ENCODE data around the gene GCSH.

DNA sequence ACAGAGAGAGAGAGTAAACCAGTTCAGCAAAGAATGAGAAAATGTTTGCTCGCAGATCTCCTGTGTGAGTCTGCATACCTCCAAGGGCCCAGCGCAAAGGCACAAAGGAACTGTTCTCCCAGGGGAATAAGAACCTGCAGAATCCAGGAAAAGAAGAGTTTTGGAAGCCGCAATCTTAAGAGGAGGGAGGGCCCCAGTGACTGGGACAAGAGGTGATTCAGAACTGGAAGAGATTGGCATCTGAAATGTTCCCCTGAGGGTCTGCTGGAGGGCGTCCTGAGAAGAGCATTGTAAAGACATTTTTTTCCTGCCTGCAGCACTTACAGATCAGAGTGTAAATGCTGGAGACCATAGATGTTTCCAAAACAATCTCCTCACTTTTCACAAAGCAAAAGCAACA lies 54.5 kb downstream of the GCSH start:
- TF ChIP-seq POLR2AphosphoS5 (IDR thresholded peaks at IDR 0.05; ENCODE audit: low read length) (no peak), TAF1 (IDR thresholded peaks at IDR 0.05; ENCODE audit: borderline replicate concordance, low read depth, low read length) (no peak), RCOR1 (conservative IDR thresholded peaks at IDR 0.05; ENCODE audit: low read depth, low read length) (no peak), CHD2 (IDR thresholded peaks at IDR 0.05; ENCODE audit: borderline replicate concordance, low read depth, low read length) (no peak)
- TF ChIP-seq, protein P1, sequence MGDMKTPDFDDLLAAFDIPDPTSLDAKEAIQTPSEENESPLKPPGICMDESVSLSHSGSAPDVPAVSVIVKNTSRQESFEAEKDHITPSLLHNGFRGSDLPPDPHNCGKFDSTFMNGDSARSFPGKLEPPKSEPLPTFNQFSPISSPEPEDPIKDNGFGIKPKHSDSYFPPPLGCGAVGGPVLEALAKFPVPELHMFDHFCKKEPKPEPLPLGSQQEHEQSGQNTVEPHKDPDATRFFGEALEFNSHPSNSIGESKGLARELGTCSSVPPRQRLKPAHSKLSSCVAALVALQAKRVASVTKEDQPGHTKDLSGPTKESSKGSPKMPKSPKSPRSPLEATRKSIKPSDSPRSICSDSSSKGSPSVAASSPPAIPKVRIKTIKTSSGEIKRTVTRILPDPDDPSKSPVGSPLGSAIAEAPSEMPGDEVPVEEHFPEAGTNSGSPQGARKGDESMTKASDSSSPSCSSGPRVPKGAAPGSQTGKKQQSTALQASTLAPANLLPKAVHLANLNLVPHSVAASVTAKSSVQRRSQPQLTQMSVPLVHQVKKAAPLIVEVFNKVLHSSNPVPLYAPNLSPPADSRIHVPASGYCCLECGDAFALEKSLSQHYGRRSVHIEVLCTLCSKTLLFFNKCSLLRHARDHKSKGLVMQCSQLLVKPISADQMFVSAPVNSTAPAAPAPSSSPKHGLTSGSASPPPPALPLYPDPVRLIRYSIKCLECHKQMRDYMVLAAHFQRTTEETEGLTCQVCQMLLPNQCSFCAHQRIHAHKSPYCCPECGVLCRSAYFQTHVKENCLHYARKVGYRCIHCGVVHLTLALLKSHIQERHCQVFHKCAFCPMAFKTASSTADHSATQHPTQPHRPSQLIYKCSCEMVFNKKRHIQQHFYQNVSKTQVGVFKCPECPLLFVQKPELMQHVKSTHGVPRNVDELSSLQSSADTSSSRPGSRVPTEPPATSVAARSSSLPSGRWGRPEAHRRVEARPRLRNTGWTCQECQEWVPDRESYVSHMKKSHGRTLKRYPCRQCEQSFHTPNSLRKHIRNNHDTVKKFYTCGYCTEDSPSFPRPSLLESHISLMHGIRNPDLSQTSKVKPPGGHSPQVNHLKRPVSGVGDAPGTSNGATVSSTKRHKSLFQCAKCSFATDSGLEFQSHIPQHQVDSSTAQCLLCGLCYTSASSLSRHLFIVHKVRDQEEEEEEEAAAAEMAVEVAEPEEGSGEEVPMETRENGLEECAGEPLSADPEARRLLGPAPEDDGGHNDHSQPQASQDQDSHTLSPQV (IDR thresholded peaks at IDR 0.05): no peak
- TF ChIP-seq, protein P2, sequence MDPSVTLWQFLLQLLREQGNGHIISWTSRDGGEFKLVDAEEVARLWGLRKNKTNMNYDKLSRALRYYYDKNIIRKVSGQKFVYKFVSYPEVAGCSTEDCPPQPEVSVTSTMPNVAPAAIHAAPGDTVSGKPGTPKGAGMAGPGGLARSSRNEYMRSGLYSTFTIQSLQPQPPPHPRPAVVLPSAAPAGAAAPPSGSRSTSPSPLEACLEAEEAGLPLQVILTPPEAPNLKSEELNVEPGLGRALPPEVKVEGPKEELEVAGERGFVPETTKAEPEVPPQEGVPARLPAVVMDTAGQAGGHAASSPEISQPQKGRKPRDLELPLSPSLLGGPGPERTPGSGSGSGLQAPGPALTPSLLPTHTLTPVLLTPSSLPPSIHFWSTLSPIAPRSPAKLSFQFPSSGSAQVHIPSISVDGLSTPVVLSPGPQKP (IDR thresholded peaks at IDR 0.05; ENCODE audit: low read depth, low read length): no peak
- TF ChIP-seq, protein P3, sequence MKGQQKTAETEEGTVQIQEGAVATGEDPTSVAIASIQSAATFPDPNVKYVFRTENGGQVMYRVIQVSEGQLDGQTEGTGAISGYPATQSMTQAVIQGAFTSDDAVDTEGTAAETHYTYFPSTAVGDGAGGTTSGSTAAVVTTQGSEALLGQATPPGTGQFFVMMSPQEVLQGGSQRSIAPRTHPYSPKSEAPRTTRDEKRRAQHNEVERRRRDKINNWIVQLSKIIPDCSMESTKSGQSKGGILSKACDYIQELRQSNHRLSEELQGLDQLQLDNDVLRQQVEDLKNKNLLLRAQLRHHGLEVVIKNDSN (IDR thresholded peaks at IDR 0.05; ENCODE audit: borderline replicate concordance, extremely low read length, insufficient read depth, low read depth, low read length): no peak
- TF ChIP-seq, protein P4, sequence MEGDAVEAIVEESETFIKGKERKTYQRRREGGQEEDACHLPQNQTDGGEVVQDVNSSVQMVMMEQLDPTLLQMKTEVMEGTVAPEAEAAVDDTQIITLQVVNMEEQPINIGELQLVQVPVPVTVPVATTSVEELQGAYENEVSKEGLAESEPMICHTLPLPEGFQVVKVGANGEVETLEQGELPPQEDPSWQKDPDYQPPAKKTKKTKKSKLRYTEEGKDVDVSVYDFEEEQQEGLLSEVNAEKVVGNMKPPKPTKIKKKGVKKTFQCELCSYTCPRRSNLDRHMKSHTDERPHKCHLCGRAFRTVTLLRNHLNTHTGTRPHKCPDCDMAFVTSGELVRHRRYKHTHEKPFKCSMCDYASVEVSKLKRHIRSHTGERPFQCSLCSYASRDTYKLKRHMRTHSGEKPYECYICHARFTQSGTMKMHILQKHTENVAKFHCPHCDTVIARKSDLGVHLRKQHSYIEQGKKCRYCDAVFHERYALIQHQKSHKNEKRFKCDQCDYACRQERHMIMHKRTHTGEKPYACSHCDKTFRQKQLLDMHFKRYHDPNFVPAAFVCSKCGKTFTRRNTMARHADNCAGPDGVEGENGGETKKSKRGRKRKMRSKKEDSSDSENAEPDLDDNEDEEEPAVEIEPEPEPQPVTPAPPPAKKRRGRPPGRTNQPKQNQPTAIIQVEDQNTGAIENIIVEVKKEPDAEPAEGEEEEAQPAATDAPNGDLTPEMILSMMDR (IDR thresholded peaks at IDR 0.05 in 2 of 3, conservative IDR thresholded peaks at IDR 0.05 in 1 of 3; ENCODE audit: control insufficient read depth in 2 of 3, extremely low read depth in 1 of 3, insufficient read depth in 1 of 3, low read depth in 3 of 3, low read length in 3 of 3): no peak
